LHCN-M2 (cell line): ENCODE results near the gene KDM6B. TPM values are rescaled to one million over a fixed set of nuclear protein-coding genes. Genes with fewer than 3 reads are reported as not detected.
A peak's percentile ranks its signal among the peaks of the same experiment; 100 is the strongest.

ENCODE experiments used
- DNase-seq: peaks from one replicate; pipeline ENCODE4 v3.0.0-alpha.2; 2012; ENCODE audit warnings: low read depth
- total RNA-seq: library from RNA; depleted of rRNA; stranded (reverse); fragments of >200 nt; gene quantifications from 2 replicates; pipeline ENCODE4 v1.2.3, GENCODE V29; 2014

KDM6B gene
- total RNA-seq, 1 experiment from 2014 or later = 1.8 TPM

DNA sequence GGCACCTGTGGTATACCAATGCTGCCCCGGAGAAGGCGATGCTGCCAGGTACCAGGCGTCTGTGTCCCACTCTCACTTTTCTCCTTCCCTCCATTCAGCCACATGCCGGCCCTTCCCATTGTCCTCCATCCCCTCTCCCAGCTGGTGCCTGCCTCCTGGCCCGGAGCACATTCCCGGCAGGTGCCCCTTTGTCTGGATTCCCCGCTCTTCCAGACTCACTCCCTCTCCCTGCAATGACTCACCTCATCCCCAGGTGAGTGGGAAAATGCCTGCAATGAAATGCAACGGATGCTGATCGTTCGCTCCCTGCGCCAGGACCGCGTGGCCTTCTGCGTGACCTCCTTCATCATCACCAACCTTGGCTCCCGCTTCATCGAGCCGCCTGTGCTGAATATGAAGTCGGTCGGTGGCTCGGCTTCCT, 10.4 kb upstream of the KDM6B start:
- no peak for DNase-seq

DNA sequence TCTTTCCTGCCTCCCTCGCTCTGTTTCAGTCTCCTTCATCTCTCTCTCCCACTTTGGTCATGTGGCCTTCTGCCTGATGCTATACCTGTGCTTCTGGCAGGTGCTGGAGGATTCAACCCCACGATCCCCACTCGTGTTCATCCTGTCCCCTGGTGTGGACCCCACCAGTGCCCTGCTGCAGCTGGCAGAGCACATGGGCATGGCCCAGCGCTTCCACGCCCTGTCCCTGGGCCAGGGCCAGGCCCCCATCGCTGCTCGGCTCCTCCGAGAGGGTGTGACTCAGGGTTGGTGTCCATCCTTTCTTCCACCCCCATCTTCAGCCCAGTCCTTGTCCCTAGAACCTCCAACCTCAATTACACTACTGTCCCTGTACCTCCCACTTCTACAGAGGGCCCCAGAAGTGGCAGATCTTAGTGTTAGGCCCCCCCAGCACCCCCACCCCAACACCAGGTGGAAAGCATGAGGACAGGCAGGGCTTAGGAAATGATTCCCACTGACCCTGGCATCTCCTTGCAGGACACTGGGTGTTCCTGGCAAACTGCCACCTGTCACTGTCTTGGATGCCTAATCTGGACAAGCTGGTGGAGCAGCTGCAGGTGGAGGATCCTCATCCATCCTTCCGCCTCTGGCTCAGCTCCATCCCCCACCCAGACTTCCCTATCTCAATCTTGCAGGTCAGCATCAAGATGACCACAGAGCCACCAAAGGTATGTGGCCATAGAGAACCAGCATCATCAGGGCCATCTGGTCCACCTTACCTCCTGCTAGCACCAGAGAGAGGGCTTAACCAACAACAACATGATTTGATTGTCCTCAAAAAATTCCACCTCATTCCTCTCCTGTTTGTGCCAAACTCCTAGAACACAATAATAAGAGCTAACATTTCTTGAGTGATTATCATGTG, 9.7 kb upstream of the KDM6B start:
- no peak for DNase-seq

DNA sequence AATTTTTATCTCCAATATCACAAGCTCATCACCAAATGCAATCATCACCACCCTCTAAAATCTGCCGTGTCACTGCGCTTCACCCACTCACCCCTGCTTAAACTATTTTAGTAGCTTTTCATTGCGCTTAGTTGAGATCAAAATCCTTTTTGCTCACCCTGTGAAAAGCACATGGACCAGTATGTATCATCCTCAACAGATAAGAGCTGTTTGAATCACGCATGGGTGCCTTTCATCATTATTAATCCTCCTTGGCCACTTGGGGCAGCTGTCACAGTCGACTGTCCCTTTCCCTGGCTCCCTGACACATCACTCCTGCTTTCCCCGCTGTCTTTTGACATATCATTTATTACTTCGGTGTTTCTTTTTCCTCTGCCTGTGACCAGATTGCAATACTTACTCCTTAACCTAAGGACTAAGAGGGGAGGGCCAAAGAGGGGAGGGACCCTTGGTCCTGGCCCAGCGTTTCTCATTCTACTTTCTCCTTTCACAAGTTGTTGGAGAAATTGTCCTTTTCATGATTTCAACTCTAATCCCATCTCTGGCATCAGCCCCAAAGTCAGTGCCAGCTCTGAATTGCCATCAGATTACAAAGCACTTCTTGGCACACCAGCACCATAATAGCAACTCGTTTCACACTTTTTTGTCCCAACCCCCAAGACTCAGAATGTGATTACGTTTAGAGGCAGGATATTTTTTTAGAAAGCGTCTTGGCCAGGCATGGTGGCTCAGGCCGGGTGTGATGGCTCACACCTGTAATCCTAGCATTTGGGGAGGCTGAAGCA, 8.6 kb upstream of the KDM6B start:
- peak; percentile 27 for DNase-seq

DNA sequence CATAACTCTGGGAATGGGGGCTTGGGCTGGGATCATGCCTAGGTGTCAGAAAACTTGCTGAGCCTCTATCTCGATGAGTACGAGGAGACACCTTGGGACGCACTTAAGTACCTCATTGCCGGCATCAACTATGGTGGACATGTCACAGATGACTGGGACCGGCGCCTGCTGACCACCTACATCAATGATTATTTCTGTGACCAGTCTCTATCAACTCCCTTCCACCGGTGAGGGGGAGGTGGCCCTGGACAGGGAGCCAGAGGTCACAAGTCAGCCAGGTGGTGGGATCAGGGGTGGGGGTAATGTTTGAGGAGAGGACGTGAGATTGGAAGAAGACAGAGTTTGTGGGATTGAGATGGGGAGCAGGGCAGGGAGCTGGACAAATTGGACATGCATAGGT, 3.4 kb upstream of the KDM6B start:
- no peak for DNase-seq

DNA sequence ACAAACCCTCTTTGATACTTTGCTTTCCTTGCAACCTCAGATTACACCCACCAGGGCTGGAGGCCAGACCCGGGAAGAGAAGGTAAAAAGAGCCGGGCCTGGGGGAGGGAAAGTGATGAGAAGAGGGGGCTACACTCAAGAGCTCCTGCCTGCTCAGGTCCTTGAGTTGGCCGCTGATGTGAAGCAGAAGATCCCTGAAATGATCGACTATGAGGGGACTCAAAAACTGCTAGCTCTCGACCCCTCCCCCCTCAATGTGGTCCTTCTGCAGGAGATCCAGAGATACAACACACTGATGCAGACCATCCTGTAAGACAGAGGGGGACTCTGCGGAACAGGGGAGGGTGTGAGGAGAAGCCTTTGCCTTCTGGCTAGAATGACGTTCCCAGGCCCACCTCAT, 2.8 kb upstream of the KDM6B start:
- DNase-seq = no peak

DNA sequence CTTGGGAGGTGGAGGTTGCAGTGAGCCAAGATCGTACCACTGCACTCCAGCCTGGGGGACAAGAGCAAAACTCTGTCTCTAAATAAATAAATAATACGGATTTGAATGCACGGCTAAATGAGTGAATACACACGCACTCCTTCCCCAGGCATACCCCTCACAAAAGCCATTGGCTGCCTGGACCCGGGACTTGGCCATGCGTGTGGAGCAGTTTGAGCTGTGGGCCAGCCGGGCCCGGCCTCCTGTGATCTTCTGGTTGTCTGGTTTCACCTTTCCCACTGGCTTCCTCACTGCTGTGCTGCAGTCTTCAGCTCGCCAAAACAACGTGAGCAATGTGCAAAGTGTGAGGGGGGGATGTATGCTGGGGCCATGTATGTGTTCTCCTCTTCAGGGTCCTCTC, 1.6 kb upstream of the KDM6B start:
- no peak for DNase-seq

DNA sequence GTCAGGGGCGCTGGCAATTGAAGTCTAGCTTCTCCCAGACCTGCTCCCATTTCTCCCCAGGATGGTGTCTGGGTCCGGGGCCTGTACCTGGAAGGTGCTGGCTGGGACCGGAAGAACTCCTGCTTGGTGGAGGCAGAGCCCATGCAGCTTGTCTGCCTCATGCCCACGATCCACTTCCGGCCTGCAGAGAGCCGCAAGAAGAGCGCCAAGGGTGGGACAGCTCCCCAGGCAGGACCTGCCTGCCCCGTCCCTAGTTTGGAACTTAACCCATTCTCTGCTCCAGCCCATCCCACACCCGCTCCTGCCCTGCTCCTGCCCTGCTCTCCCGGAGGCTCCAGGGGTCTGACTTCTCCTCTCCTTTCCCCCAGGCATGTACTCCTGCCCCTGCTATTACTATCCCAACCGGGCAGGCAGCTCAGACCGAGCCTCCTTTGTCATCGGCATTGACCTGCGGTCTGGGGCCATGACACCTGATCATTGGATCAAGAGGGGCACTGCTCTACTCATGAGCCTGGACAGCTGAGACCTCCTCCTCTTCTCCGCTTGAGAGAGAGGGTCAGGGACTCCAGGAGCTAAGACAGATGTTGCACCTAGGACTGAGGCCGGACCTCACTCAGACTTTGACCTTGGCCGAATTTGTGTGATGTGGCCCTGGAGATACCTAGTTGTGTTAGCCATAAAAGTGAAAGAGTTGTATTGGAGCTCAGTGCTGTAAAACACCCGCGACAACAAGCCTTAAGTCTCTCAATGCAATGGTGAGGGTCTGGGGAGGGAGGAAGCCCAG, 814 bp upstream of the KDM6B start:
- DNase-seq = no peak

DNA sequence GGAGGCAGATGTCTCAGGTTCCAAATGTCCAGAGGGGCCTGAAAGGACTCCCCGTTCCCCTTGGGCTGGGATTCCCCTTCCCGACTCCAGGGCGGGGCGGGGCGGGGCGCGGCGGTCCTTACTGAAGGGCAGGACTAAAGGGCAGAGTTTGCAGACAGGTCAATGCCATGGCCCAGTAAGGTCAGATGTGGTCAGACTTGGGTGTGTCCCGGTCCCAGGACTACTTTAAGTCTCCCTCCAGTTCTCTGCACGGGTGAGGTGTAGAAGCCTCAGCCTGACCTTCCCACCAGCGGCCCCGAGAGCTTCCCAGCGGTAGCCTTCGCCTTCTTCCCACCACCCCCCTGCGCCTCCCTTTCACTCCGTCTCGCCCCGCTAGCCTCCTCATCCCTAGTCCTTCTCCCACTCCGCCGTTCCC, 532 bp downstream of the KDM6B start:
- peak; percentile 35 for DNase-seq

DNA sequence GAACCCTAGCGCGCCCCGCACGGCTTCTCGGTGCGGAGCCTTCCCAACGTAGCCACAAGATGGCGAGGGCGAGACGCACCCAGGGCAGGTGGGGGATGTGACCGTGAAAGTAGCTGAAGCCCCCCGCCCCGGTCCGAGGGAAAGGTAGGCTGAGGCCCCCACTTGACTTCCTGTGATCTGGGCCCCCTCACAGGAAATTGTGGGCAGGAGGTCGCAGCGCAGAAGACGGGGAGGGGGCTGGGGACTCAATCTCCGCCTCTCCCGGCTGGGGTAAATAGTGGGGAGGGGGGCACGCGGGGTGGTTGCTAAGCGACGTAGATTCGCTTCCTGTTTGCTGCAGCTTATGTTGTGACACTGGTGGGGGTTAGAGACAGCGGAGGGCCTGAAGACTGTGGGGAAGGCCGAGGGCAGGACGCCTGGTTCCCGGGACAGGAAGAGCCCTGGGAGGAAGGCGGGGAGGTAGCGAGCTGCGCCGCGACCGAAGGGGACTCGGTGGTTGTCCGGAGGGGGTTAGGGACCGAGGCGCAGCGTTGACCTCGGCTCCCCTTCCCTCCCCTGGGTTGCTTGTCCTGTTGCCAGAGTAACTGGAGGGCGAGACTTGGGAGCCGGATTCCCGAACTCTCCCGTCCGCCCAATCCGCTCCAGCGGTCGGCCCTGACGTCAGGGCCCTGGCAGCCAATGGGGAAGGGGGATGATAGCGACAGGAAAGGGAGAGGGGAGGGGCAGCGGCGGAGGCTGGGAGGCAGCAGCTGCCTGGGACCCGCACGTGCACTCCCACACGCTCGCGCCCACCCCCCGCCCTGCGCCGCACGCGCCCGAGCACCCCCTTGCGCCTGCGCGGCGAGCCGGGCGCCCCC, 1.2 kb downstream of the KDM6B start:
- DNase-seq = peak; percentile 98

DNA sequence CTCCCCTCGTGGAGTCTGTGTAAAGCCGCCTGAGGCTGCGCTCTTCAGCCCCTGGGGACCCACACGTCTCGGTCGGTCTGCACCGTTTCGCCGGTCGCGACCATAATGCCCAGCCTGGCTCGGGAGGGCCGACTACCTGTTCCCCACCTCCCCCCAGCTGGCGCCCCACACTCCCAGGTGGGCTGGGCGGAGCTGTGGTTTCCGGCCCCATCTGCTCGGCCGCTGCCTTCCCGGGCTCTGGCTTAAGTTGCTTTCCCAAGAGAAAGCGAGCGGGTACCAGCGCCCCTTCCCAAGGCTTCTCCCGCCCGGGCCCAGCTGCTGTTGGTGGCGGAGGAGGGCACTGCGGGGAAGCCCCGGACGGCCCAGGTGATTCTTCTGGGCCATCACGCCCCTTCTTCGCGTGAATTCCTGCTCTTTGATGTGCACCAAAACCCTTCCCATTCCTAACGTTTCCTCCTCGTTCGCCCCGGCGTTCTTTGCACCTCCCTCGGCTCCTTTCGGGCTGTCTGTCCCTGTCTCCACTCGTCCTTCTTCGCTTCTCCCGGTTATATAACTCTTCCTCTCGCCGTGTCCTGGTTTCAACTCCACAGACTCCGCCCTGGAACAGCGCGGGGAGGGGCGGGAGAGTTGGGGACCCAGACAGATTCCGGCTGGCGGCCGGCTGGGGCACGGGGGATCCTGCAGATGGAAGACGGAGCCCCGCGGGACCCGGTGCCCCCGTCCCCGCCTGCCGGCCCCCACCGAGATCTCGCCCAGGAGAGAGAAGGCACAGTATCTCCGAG, 2.0 kb downstream of the KDM6B start:
- DNase-seq = no peak

DNA sequence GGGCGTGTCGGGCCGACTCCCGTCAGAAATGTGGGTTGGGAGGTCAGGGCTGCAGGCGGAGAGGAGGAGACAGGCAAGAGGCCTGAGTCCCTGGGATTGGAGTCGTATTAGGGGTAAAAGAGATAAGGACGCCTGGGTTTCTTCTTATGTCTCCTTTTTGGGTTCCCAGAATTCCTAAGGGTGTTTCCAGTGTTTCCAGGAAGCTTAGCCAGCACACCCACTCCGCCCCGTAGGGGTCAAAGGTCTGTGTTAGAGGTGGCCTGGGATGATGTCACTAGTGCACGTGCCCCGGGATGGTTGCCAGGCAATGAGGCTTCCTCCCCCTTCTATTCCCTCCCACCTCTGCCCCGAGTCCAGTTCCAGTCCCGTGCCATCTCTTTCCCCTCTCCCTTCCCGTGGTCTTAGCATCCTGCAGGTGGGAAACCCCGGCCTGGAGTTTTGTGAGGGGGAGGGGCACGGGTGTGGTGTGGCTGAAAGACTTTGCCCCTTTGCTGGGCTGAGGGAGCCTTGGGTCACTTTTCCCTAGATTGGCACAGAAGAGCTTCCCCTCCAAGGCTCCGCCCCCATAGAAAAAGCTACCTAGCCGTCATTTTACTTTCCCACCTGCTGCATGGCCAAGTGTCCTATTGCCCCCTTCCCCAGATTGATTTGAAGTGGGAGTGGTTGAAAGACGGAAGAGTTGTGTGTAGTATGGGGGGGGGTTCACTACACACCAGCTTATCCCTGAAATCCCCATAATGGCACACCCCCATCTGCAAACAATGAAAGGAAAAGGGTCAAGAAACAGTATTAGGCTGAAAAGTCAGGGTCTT, 2.8 kb downstream of the KDM6B start:
- DNase-seq = peak; percentile 97

DNA sequence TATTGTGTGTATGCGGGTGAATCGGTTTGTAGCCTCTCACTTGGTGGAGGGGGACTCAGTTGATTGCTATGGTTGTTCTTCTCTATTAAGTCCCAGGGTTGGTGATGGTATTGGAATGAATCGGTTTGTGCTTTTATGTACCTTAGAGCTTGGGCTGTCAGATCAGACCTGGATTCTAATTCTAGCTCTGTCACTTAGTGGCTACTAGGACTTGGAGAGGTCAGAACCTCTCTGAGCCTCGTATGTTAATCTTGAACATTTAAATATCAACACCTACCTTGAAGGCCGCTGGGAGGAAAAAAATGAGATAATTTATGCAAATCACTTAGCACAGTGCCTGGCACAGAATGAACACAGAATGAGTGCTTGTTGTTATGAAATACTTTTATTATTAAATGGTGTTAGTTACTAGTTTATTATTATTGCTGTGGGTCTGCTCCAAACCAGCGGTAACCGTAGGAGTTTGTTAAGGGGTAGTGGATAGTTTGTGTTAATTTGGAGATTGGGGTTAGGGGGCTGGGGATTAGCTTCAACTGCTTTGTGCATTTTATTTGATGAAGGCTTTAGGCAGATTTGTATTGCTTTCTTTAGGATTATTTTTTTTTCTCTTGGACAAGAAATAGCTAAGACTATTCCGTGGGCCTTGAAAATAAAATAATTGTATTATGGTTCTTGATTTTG, 3.5 kb downstream of the KDM6B start:
- DNase-seq = no peak

DNA sequence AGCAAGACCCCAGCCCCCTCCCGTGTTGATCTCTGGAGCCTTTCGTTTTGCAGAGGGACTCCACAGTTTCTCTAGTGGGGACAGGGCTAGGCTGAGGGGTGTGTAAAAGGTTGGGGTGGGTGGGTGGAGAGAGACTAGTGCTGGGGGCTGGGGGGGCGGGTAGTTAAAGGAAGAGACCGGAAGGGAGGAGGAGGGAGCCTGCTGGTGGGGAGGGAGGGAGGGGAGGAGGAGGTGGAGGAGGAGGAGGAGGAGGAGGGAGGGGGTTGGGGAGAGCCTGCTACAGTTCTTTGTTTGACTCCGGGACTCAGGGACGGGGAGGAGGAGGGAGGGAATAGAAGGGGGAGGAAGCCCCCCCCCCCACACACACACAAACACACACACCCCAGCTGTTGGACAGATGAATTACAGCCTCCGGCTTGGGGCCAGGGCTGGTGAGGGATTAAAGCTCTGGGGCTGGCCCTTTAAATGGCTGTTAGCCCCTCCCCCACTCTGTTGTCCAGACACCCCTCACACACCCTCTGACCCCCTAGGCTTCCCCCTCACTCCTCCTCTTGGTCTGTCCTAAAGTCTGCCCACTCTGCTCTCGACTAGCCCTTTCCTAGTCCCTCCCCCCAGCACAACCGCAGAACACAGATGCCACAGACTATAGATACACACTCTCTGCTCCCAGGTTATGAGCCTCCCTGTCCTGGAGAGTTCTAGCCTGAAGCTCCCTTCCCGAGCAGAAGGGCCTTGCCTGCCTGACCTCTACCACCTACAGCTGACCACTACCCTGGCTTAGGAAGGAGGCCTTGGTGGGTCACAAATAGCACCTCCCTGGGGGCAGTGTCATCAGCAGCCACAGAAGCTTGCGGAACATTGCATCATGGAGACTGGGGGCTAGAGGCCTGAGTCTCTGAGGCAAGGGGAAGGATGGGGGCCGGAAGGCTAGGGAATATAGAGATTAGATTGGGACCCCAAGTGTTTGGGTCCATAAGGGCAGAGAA, 4.4 kb downstream of the KDM6B start:
- peak; percentile 75 for DNase-seq

DNA sequence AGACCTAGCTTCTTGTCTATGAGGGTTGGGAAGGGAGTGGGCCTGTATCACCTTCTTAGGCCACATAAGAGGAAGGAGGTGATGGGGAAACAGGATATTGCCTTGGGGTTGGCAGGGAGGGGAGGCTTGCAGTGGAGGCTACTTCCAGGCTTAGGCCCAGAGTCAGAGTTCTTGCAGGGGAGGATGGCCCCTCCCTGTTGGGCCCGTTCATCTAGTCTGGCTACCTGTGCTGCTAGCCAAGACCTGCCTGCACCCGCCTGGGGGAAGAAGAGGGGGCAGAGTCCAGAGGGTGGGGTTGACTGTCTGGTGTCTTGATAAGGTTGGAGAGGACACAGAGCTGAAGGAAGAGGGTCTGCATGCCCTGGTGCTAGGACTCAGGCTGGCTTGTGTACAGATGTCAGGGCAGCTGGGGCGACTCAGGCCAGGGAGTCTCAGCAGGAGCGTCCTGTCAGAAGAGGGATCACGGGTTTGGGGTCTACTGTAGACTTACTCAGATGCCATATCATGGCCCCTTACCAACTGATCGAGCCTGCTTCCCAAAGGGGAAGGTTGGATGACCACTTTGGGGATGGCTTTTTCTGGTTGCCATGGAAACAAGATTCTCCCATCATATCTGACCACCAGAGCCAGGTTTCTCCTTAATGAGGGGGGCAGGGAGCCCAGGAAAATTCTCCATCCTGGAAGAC, 5.3 kb downstream of the KDM6B start:
- no peak for DNase-seq

DNA sequence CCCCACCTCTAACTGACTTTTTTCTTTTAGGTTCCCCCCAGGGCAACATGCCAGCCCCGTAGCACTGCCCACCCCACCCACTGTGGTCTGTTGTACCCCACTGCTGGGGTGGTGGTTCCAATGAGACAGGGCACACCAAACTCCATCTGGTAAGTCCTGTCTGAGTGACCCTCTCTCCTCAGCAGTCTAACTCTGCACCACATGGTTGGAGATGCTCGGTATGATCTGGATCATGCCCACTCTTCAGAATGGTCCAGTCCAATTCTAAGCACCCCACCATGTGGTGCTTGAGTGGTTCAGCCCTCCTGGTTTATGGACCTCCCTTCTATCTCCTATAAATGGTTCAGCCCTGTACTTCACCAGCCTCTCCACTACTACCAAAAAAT, 5.9 kb downstream of the KDM6B start:
- peak; percentile 50 for DNase-seq

DNA sequence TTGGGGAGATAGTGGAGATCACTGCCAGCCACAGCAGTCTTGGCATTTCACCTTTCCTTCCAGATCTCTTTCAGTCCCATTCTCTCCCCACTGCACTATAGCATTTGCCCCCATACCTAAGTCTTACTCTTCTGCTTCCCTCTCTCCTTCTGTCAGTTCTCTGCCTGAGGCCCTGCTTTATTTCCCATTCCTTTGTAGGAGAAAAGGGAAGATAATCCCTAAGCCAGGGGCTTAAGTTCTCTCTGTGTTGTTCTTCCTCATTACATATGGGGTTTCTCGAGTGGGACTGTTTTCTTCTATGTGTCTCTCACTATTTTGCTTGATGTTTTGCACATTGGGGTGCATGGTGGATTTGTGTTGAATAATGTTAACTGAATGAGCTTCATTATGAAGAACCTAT, 6.4 kb downstream of the KDM6B start:
- no peak for DNase-seq

DNA sequence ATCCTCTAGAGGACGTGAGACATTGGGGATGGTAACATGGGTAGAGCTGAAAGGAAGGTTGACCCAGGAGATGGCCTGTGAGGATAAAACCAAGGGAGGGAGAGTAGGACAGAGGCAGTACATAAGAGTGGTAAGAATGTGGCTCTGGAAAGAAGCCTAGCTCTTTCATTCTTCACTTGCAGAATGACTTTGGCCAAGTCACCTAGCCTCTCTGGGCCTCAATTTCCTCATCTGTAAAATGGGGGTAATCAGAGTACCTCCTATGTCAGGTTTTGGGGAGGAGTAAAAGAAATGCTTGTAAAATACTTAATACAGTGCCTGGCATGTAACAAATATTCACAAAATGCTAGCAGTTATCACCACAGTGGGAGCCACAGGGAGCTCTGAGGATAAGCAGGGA, 6.9 kb downstream of the KDM6B start:
- DNase-seq = no peak
